ENCODE measurements around the gene CCIN.

- TF ChIP-seq YY1 (IDR thresholded peaks at IDR 0.05; ENCODE audit: insufficient read depth, insufficient read length): no peak
- no peak for TF ChIP-seq ZNF274 (IDR thresholded peaks at IDR 0.05; ENCODE audit: low read depth, low read length)
Observed at GRCh38 chr9:36142510-36143244, 26.5 kb upstream of the CCIN start.
